ENCODE results near the gene MYLK. TPM values are rescaled to one million over a fixed set of nuclear protein-coding genes. Genes with fewer than 3 reads are reported as not detected.
A peak's percentile ranks its signal among the peaks of the same experiment; 100 is the strongest.

The MYLK gene
- total RNA-seq, 4 donors from 2014 or later: 10.7 to 320 (median 42.0) TPM

DNA sequence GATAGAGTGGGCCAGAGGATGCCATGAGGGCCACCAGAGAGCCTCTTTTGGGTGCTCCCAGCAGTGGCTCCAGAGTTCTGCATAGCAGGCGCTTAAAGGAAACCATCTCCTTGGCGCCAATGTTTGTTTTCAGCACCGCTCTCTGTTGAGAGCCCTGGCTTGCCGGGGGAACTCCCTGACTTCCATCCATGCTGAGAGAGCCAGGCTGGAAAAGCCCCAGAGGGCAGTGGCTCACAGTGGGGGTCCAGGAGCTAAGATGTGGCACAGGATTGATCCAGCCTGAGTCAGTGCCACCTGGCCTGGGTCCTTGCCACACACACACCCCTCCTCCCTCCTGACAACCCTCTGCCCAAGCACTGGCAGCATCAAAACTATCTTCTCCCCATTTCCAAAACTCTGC, 248.9 kb downstream of the MYLK start:
- DNase-seq: no peak
- no CpG with 5 or more reads among the region's 4 CpGs for WGBS, 2 donors

DNA sequence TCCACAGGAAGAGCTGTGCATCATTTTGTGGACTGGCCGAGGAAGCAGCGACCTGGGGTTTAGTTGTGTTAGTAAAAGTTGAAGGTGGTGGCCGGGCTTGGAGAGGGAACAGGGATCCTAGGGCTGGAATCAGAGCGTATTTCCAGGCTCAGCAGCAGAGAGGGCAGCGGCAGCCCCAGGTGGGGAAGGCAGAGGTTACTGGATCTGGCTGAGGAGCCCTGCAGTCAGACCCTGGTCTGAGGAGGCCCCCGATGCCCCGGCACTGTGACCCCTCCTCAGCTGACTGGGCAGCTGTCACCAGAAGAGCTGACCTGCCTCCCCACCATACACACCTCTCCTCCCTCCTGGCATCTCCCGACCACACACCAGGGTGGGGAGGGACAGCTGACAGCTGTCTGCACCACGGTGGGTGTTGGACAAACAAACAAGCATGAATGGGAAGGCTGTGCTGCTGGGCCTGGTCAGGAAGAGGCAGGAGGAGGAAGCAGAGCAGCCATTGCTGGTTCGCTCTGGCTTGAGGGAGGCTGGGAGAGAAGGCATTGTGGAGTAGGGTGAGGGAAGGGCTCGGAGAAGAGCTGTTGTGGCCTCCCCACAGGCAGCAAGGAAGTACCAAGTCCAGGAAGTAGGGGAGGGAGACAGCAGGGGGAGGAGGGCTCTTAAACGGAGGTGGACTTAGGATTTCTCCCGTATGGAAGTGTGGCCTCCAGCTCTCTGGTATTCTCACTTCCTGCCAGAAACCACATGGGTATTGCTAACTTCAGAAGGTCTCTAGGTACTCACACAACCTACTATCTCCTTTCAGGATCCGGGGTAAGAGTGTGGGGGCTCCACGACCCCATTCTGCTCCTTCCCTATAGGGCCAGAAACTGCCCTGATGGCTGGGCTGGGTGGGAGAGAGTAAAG, 249.7 kb downstream of the MYLK start:
- peaks cover 0 to 34% (median 0%) of the 10 kb centered on the region in 3 donors for H3K36me3 ChIP-seq
- H3K9me3 ChIP-seq: no peaks in the 10 kb centered on the region

More for the DNA sequence above, 248.9 kb downstream of the MYLK start:
- intact Hi-C loops (cut with DNase I): no loop called here
- Histone ChIP-seq H3K4me3 (no peak overlapping the region), H3K27me3 (no peaks in the 10 kb centered on the region), H3K36me3 (peaks cover 0 to 33% (median 0%) of the 10 kb centered on the region in 3 donors), H3K27ac (peak overlapping the region in 3 of 4 donors; percentile 68 to 75 (median 74)), H3K9me3 (no peaks in the 10 kb centered on the region), H3K4me1 (peaks cover 12 to 65% (median 12%) of the 10 kb centered on the region in 3 donors)
- no peak for TF ChIP-seq POLR2A (IDR thresholded peaks at IDR 0.05)
- TF ChIP-seq, protein P1, sequence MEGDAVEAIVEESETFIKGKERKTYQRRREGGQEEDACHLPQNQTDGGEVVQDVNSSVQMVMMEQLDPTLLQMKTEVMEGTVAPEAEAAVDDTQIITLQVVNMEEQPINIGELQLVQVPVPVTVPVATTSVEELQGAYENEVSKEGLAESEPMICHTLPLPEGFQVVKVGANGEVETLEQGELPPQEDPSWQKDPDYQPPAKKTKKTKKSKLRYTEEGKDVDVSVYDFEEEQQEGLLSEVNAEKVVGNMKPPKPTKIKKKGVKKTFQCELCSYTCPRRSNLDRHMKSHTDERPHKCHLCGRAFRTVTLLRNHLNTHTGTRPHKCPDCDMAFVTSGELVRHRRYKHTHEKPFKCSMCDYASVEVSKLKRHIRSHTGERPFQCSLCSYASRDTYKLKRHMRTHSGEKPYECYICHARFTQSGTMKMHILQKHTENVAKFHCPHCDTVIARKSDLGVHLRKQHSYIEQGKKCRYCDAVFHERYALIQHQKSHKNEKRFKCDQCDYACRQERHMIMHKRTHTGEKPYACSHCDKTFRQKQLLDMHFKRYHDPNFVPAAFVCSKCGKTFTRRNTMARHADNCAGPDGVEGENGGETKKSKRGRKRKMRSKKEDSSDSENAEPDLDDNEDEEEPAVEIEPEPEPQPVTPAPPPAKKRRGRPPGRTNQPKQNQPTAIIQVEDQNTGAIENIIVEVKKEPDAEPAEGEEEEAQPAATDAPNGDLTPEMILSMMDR (IDR thresholded peaks at IDR 0.05): no peak

DNA sequence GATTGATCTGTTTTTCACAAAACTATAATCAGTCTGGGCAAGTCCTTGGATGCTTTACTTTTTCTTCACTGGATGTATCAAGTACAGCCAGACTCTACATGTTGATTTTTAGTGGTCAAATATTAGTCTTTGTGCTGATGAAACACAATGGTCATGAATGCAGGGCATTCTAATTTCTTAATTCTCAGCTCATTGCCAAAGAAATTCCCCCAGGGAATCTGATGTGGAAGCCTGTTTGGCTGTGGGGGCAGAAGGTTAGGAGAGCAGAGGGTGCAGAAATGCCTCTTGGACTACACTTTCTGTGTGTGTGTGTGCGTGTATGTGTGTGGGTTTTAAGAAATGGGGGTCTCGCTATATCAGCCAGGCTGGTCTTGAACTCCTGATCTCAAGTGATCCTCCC, 250.6 kb downstream of the MYLK start:
- H3K27me3 ChIP-seq: no peaks in the 10 kb centered on the region
- TF ChIP-seq, protein P1 (IDR thresholded peaks at IDR 0.05): no peak
- TF ChIP-seq POLR2A (IDR thresholded peaks at IDR 0.05): no peak
- WGBS, 2 donors: 100% methylated on average over 1 of the region's 2 CpGs; no CpG with 5 or more reads in 1 of the 2 donors
- no peak overlapping the region for H3K4me3 ChIP-seq
- no peak for DNase-seq
- intact Hi-C loops (cut with DNase I): no loop called here
- H3K4me1 ChIP-seq: peaks cover 12 to 75% (median 19%) of the 10 kb centered on the region in 3 donors
- H3K9me3 ChIP-seq: no peaks in the 10 kb centered on the region
- peaks cover 0 to 34% (median 0%) of the 10 kb centered on the region in 3 donors for H3K36me3 ChIP-seq
- H3K27ac ChIP-seq: peak overlapping the region in 3 of 4 donors; percentile 68 to 75 (median 74)

More for the DNA sequence above, 249.7 kb downstream of the MYLK start:
- 65 to 69% methylated on average over 8 to 12 of the region's 15 CpGs for WGBS, 2 donors
- intact Hi-C loops (cut with DNase I): no loop called here
- Histone ChIP-seq H3K27me3 (no peaks in the 10 kb centered on the region), H3K4me1 (peaks cover 12 to 66% (median 17%) of the 10 kb centered on the region in 3 donors), H3K27ac (peak overlapping the region; percentile 9 to 75 (median 71)), H3K4me3 (no peak overlapping the region)
- no peak for DNase-seq
- TF ChIP-seq POLR2A (IDR thresholded peaks at IDR 0.05): no peak
- TF ChIP-seq, protein P1 (IDR thresholded peaks at IDR 0.05): no peak

DNA sequence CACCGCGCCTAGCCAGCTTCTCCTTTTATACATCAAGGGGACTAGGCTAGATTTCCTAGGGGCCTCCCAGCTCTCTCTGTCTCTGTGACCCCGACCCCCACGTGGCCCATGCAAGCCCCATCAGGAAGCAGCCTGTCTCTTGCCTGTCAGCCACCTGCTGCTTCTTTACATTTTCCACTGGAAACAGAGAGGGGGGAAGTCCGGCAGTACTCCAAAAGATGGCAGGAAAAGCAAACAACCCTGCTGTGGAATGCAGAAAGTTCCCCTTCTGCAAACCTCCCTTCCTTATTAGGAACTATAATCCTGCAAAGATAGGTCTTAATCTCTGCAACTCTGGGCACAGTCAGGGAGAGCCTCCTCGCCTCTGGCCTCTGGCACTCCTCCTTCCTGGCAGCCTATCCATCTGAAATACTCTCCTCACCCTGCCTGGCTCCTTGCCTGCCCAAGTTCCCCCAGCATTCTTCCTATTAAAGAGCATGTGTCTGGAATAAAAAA, 251.9 kb downstream of the MYLK start:
- WGBS, 2 donors: 17 to 23% methylated on average over 4 to 6 of the region's 6 CpGs
- no peak overlapping the region for H3K4me3 ChIP-seq
- H3K27ac ChIP-seq: peak overlapping the region in 3 of 4 donors; percentile 39 to 75 (median 47)
- H3K4me1 ChIP-seq: peaks cover 12 to 75% (median 19%) of the 10 kb centered on the region in 3 donors
- TF ChIP-seq, protein P1 (IDR thresholded peaks at IDR 0.05): no peak
- no peak for TF ChIP-seq POLR2A (IDR thresholded peaks at IDR 0.05)
- no peaks in the 10 kb centered on the region for H3K27me3 ChIP-seq
- no peaks in the 10 kb centered on the region for H3K9me3 ChIP-seq
- intact Hi-C loops (cut with DNase I): no loop called here
- no peak for DNase-seq
- peaks cover 0 to 28% (median 0%) of the 10 kb centered on the region in 3 donors for H3K36me3 ChIP-seq

DNA sequence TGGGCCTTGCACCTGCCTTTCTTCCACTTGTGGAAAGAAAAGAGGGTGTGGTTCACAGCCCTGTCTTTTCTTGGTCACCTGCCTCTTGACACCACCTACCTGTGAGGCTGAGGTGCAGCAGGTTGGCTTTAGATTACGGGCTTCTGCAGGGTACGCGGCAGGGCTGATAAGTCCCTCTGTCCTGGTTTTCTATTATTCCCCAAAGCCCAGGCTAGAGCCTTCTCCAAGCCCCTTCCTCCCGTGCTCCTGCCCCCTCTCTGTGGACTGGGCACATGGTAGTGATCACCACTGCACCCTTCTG, 254.4 kb downstream of the MYLK start:
- no peak for DNase-seq
- Histone ChIP-seq H3K4me1 (peaks cover 8 to 52% (median 19%) of the 10 kb centered on the region in 3 donors), H3K36me3 (peaks cover 0 to 39% (median 0%) of the 10 kb centered on the region in 3 donors), H3K27ac (peak overlapping the region in 2 of 4 donors; percentile 19 to 75), H3K9me3 (no peaks in the 10 kb centered on the region), H3K27me3 (no peaks in the 10 kb centered on the region), H3K4me3 (no peak overlapping the region)
- intact Hi-C loops (cut with DNase I): no loop called here
- 88 to 93% methylated on average over 4 of the region's 4 CpGs for WGBS, 2 donors
- TF ChIP-seq, protein P1 (IDR thresholded peaks at IDR 0.05): peak in 1 of 6 experiments; percentile 21
- no peak for TF ChIP-seq POLR2A (IDR thresholded peaks at IDR 0.05)
